NCI-H510A (cell line): ENCODE data around the gene DPY19L1.
"Not testable (repeated sequence)": the region's sequence is repeated elsewhere in the genome, so short reads cannot be mapped to it uniquely, and the experiment has no call there.

Experiments used
- DNase-seq: peaks from one replicate; lab custom pipeline; 2025; lab: John Stamatoyannopoulos, UW

DPY19L1 gene

GRCh38 chr7:34988442-34989125 is 48.7 kb downstream of the DPY19L1 start:
- DNase-seq = not testable (repeated sequence)

- not testable (repeated sequence) for DNase-seq
These were observed 52.1 kb downstream of the DPY19L1 start for GRCh38 chr7:34985155-34985554.

GRCh38 chr7:34984140-34984539 is 53.1 kb downstream of the DPY19L1 start:
- not testable (repeated sequence) for DNase-seq

- no peak for DNase-seq
These were observed 54.8 kb downstream of the DPY19L1 start for GRCh38 chr7:34982371-34983019.

GRCh38 chr7:34979124-34979523 is 58.2 kb downstream of the DPY19L1 start:
- DNase-seq = not testable (repeated sequence)

- no peak for DNase-seq
These were observed 63.9 kb downstream of the DPY19L1 start for GRCh38 chr7:34973400-34973760.

- DNase-seq = not testable (repeated sequence)
These were observed 64.4 kb downstream of the DPY19L1 start for GRCh38 chr7:34972739-34973399.

- DNase-seq = not testable (repeated sequence)
These were observed 69.5 kb downstream of the DPY19L1 start for GRCh38 chr7:34967818-34968217.

GRCh38 chr7:34966504-34966903 is 70.8 kb downstream of the DPY19L1 start:
- DNase-seq = not testable (repeated sequence)

- DNase-seq = no peak
These were observed 79.3 kb downstream of the DPY19L1 start for GRCh38 chr7:34958021-34958420.

GRCh38 chr7:34952822-34953221 is 84.5 kb downstream of the DPY19L1 start:
- no peak for DNase-seq

- no peak for DNase-seq
These were observed 87.9 kb downstream of the DPY19L1 start for GRCh38 chr7:34949361-34949760.

- DNase-seq = not testable (repeated sequence)
These were observed 89.9 kb downstream of the DPY19L1 start for GRCh38 chr7:34947427-34947826.

GRCh38 chr7:34946486-34946885 is 90.8 kb downstream of the DPY19L1 start:
- DNase-seq = no peak

- DNase-seq = not testable (repeated sequence)
These were observed 91.3 kb downstream of the DPY19L1 start for GRCh38 chr7:34945894-34946477.

- no peak for DNase-seq
These were observed 98.1 kb downstream of the DPY19L1 start for GRCh38 chr7:34939175-34939574.

- DNase-seq = not testable (repeated sequence)
These were observed 101.5 kb downstream of the DPY19L1 start for GRCh38 chr7:34935735-34936165.

- no peak for DNase-seq
These were observed 105.5 kb downstream of the DPY19L1 start for GRCh38 chr7:34931739-34932138.

GRCh38 chr7:34929783-34930182 is 107.5 kb downstream of the DPY19L1 start:
- DNase-seq = not testable (repeated sequence)

- no peak for DNase-seq
These were observed 108.7 kb downstream of the DPY19L1 start for GRCh38 chr7:34928560-34928959.

GRCh38 chr7:34928052-34928451 is 109.2 kb downstream of the DPY19L1 start:
- no peak for DNase-seq

GRCh38 chr7:34920470-34920869 is 116.8 kb downstream of the DPY19L1 start:
- DNase-seq = not testable (repeated sequence)

- DNase-seq = not testable (repeated sequence)
These were observed 118.2 kb downstream of the DPY19L1 start for GRCh38 chr7:34919038-34919437.
